PC-9 (cell line): ENCODE measurements around the gene CBY2. TPM values are rescaled to one million over a fixed set of nuclear protein-coding genes. Genes with fewer than 3 reads are reported as not detected.

ENCODE experiments used
- BruUV-seq: library from RNA; stranded (reverse); fragments of 400-500 nt; replicated peaks from 2 replicates; lab custom pipeline; 2021; lab: Mats Ljungman, UMichigan
- CTCF ChIA-PET: fragments of 300-600 bp; sonication (Branson Sonifier 250); formaldehyde crosslinking; loops from one replicate; lab custom pipeline; 2022; ENCODE audit warnings: antibody characterized with exemption; lab: Charles Lee
- POLR2A ChIA-PET: fragments of 300-600 bp; sonication (Branson Sonifier 250); formaldehyde crosslinking; loops from one replicate; lab custom pipeline; 2022; ENCODE audit warnings: antibody characterized with exemption; ENCODE audit not compliant: unreplicated experiment; lab: Charles Lee
- DNase-seq, 2 experiments: peaks; one replicate each; pipeline versions ENCODE4 v3.0.0 to v3.0.0-alpha.2; 2015 to 2022; ENCODE audit warnings: mixed read lengths in 1 of 2
- H2AFZ ChIP-seq: fragments of 200-600 bp; sonication (generic); 2 replicates; pipeline ENCODE4 v1.8.1; 2017; ENCODE audit warnings: antibody characterized with exemption
- H3F3A ChIP-seq: fragments of 200-600 bp; sonication (generic); 2 replicates; pipeline ENCODE4 v1.8.1; 2017; ENCODE audit warnings: antibody characterized with exemption, mild to moderate bottlenecking, low read depth; ENCODE audit not compliant: insufficient read depth
- H3K27ac ChIP-seq: fragments of 200-600 bp; sonication (generic); 2 replicates; pipeline ENCODE4 v1.6.1; 2016; ENCODE audit warnings: mixed run types
- H3K27me3 ChIP-seq: fragments of 200-600 bp; sonication (generic); 2 replicates; pipeline ENCODE4 v1.6.1; 2016; ENCODE audit warnings: low read depth, mixed run types; ENCODE audit not compliant: insufficient read depth
- H3K36me3 ChIP-seq: fragments of 200-600 bp; sonication (generic); 2 replicates; pipeline ENCODE4 v1.6.1; 2016; ENCODE audit warnings: low read depth, mixed run types
- H3K4me1 ChIP-seq: fragments of 200-600 bp; sonication (generic); replicated peaks from 2 replicates; pipeline ENCODE4 v1.6.1; 2016; ENCODE audit warnings: mixed run types; ENCODE audit not compliant: insufficient read depth
- H3K4me2 ChIP-seq: fragments of 200-600 bp; sonication (generic); 2 replicates; pipeline ENCODE4 v1.6.1; 2017; ENCODE audit warnings: mixed run types
- H3K4me3 ChIP-seq: fragments of 200-600 bp; sonication (generic); 2 replicates; pipeline ENCODE4 v1.6.1; 2016; ENCODE audit warnings: mixed run types
- H3K79me2 ChIP-seq: fragments of 200-600 bp; sonication (generic); 2 replicates; pipeline ENCODE4 v1.6.1; 2017; ENCODE audit warnings: low read depth, mixed run types
- H3K9me2 ChIP-seq: fragments of 200-600 bp; sonication (generic); 2 replicates; pipeline ENCODE4 v1.8.1; 2017; ENCODE audit warnings: mild to moderate bottlenecking; ENCODE audit not compliant: insufficient read depth
- H3K9me3 ChIP-seq: fragments of 200-600 bp; sonication (generic); 2 replicates; pipeline ENCODE4 v1.8.1; 2016; ENCODE audit warnings: low read depth; ENCODE audit not compliant: insufficient read depth
- H4K20me1 ChIP-seq: fragments of 200-600 bp; sonication (generic); 2 replicates; pipeline ENCODE4 v1.8.1; 2017; ENCODE audit not compliant: insufficient read depth
- CTCF ChIP-seq: fragments of 200-600 bp; sonication (generic); conservative IDR thresholded peaks from 2 replicates; pipeline ENCODE4 v1.6.1; 2017; ENCODE audit warnings: mixed run types, antibody characterized with exemption, mild to moderate bottlenecking, moderate library complexity
- EZH2 ChIP-seq: fragments of 200-600 bp; sonication (generic); IDR thresholded peaks from 2 replicates; pipeline ENCODE4 v1.8.0; 2017; ENCODE audit warnings: antibody characterized with exemption, low read depth
- intact Hi-C: fragments of 100-400 bp; cut with micrococcal nuclease; formaldehyde crosslinking; loops from one replicate; pipeline ENCODE4 v1.10.0; 2022; ENCODE audit not compliant: unreplicated experiment
- total RNA-seq: library from RNA; stranded (reverse); gene quantifications from 2 replicates; pipeline ENCODE4 v1.2.3, GENCODE V29; 2021

Gene CBY2
- total RNA-seq, 1 experiment from 2014 or later, result not detected

- no peak for DNase-seq
- H3K36me3 ChIP-seq, result no peaks in the 10 kb centered on the region
- no peaks in the 10 kb centered on the region for H3K9me3 ChIP-seq
- H3K4me1 ChIP-seq, result no peaks in the 10 kb centered on the region
- BruUV-seq, result no TSS peak
- H3K79me2 ChIP-seq, result no peaks in the 10 kb centered on the region
- H3K27me3 ChIP-seq, result peaks cover 58% of the 10 kb centered on the region
- H3K4me2 ChIP-seq, result no peak overlapping the region
- H3F3A ChIP-seq, result no peaks in the 10 kb centered on the region
- H4K20me1 ChIP-seq, result no peaks in the 10 kb centered on the region
- H3K9me2 ChIP-seq, result no peaks in the 10 kb centered on the region
- H3K4me3 ChIP-seq, result no peak overlapping the region
- intact Hi-C loops, result no loop called here
- ChIA-PET POLR2A (no interaction called here), CTCF (no interaction called here)
- H3K27ac ChIP-seq, result no peak overlapping the region
- TF ChIP-seq CTCF (no peak), EZH2 (no peak)
- no peak overlapping the region for H2AFZ ChIP-seq
These were observed 30.8 kb downstream of the CBY2 start for GRCh38 chr13:45732916-45733315.

GRCh38 chr13:45733361-45733760, 31.2 kb downstream of the CBY2 start:
- no peaks in the 10 kb centered on the region for H3K9me2 ChIP-seq
- TF ChIP-seq EZH2 (no peak), CTCF (no peak)
- H3K4me3 ChIP-seq, result no peak overlapping the region
- H3K27me3 ChIP-seq, result peaks cover 57% of the 10 kb centered on the region
- no peak overlapping the region for H2AFZ ChIP-seq
- H3F3A ChIP-seq, result no peaks in the 10 kb centered on the region
- H3K79me2 ChIP-seq, result no peaks in the 10 kb centered on the region
- BruUV-seq, result no TSS peak
- POLR2A ChIA-PET, result no interaction called here
- H4K20me1 ChIP-seq, result no peaks in the 10 kb centered on the region
- H3K36me3 ChIP-seq, result no peaks in the 10 kb centered on the region
- intact Hi-C loops, result no loop called here
- no peak overlapping the region for H3K4me2 ChIP-seq
- no peaks in the 10 kb centered on the region for H3K9me3 ChIP-seq
- H3K27ac ChIP-seq, result no peak overlapping the region
- DNase-seq, result no peak
- CTCF ChIA-PET, result no interaction called here
- no peaks in the 10 kb centered on the region for H3K4me1 ChIP-seq

- Histone ChIP-seq H4K20me1 (no peaks in the 10 kb centered on the region), H3F3A (no peaks in the 10 kb centered on the region), H3K9me3 (no peaks in the 10 kb centered on the region), H3K27ac (no peak overlapping the region), H3K4me1 (no peaks in the 10 kb centered on the region), H3K79me2 (no peaks in the 10 kb centered on the region), H3K27me3 (peaks cover 59% of the 10 kb centered on the region), H3K4me2 (no peak overlapping the region), H3K36me3 (no peaks in the 10 kb centered on the region), H3K9me2 (no peaks in the 10 kb centered on the region), H2AFZ (no peak overlapping the region), H3K4me3 (no peak overlapping the region)
- no TSS peak for BruUV-seq
- intact Hi-C loops, result no loop called here
- CTCF ChIA-PET, result no interaction called here
- no peak for DNase-seq
- POLR2A ChIA-PET, result no interaction called here
- TF ChIP-seq EZH2, result no peak
- TF ChIP-seq CTCF, result peak; percentile 32; the same call in 1 of the 2 replicates
These were observed 35.5 kb downstream of the CBY2 start for GRCh38 chr13:45737571-45738017.
